ENCODE results near the gene WIPI1. TPM values are rescaled to one million over a fixed set of nuclear protein-coding genes. Genes with fewer than 3 reads are reported as not detected.

Gene WIPI1
- total RNA-seq, 2 donors from 2014 or later: 77.1 to 79.1 TPM

DNA sequence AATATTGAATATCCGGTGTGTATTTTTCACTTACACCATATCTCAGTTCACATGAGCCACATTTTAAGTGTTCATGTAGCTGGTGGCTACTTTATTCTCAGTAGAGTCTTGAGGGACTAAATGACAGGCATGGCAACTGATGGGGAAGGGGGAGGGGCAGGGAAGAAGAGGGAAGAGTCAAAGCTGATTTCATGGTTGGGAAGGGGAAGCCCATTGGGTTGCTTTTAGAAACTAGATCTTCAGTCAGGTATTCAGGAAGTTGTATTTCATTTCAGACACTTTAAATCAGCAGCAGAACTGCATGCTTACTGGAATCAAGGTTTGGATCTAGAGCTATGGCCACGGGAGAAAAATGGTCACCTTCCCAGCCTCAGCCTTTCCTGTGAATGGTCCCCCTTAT, 2.9 kb upstream of the WIPI1 start:
- peaks cover 7% of the 10 kb centered on the region for H3K4me1 ChIP-seq
- H3K9ac ChIP-seq (ENCODE audit: low read depth in 2 of 2, low read length in 2 of 2): no peak overlapping the region
- TF ChIP-seq, protein P1, sequence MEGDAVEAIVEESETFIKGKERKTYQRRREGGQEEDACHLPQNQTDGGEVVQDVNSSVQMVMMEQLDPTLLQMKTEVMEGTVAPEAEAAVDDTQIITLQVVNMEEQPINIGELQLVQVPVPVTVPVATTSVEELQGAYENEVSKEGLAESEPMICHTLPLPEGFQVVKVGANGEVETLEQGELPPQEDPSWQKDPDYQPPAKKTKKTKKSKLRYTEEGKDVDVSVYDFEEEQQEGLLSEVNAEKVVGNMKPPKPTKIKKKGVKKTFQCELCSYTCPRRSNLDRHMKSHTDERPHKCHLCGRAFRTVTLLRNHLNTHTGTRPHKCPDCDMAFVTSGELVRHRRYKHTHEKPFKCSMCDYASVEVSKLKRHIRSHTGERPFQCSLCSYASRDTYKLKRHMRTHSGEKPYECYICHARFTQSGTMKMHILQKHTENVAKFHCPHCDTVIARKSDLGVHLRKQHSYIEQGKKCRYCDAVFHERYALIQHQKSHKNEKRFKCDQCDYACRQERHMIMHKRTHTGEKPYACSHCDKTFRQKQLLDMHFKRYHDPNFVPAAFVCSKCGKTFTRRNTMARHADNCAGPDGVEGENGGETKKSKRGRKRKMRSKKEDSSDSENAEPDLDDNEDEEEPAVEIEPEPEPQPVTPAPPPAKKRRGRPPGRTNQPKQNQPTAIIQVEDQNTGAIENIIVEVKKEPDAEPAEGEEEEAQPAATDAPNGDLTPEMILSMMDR (IDR thresholded peaks at IDR 0.05): no peak
- H3K27me3 ChIP-seq: no peaks in the 10 kb centered on the region
- H3K4me3 ChIP-seq: no peak overlapping the region
- intact Hi-C loops (cut with DNase I): loop anchor here (5.0 to 10.0 kb wide), 3 partner anchors 198 to 295 kb away; no protein-coding TSS in a partner anchor
- no peak for DNase-seq
- no peaks in the 10 kb centered on the region for H3K36me3 ChIP-seq
- H3K9me3 ChIP-seq: no peaks in the 10 kb centered on the region
- H3K27ac ChIP-seq: no peak overlapping the region

DNA sequence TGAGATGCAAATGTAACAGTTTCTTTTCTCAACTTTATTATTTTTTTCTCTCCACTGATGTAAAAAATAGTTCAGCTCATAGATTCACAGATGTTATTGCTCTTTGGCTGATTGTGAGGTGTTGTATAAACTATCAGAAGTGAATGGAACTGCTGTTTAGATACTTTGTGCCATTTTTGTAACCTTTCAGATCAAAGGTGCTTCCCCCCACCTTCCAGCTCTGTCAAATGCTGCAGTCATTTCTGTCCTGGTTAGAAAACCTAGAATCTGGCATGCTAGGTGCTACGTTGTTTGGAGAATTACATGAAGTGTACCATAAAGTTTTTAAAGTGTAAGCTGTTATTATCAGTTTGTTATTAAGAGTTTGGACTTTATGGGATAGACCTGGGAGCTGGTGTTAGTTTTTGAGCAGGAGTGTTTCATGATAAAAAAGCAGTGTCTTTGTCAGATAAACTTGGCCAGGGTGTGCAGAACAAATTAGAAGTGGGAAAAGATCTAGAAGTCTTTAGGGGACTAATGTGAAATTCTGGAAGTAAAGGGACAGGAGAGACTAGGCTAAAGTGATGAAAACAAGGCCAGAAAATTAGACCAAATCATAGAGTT, 1.8 kb upstream of the WIPI1 start:
- H3K27me3 ChIP-seq: no peaks in the 10 kb centered on the region
- H3K9me3 ChIP-seq: no peaks in the 10 kb centered on the region
- no peaks in the 10 kb centered on the region for H3K36me3 ChIP-seq
- H3K9ac ChIP-seq (ENCODE audit: low read depth in 2 of 2, low read length in 2 of 2): no peak overlapping the region
- intact Hi-C loops (cut with DNase I): no loop called here
- DNase-seq: no peak
- no peak overlapping the region for H3K4me3 ChIP-seq
- H3K4me1 ChIP-seq: peaks cover 7% of the 10 kb centered on the region
- H3K27ac ChIP-seq: no peak overlapping the region
- TF ChIP-seq, protein P1 (IDR thresholded peaks at IDR 0.05): no peak

DNA sequence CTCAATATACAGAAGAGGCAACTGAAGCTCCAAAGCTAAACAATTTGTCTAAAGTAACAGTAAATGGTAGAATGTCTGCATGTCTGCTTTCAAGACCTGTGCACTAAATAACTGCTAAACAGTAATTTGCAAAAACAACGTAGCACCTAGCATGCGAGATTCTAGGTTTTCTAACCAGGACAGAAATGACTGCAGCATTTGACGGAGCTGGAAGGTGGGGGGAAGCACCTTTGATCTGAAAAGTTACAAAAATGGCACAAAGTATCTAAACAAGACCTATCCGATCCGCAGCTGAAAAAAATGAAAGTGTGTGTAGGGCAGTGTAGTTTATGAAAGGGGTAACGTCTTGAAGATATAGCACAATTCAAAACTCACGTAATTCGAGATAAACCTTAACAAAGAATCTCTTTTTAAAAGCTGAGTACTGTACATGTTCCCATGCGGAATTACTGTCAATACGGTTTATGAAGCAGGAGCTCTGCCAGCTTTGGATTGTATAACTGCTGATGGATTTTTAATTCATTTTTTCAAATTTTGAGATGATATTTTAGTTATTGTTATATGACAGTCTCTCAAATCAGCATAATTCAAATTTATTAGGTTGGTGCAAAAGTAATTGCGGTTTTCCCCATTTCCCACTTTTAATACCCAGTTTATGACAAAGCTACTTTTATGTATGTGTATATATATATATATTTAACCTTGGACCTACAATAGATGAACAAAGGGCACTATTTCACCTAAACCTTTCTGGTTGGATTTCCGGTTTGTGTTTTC, 1.2 kb upstream of the WIPI1 start:
- peaks cover 7% of the 10 kb centered on the region for H3K4me1 ChIP-seq
- H3K27ac ChIP-seq: peak overlapping the region; percentile 3
- H3K27me3 ChIP-seq: no peaks in the 10 kb centered on the region
- intact Hi-C loops (cut with DNase I): no loop called here
- TF ChIP-seq, protein P1 (IDR thresholded peaks at IDR 0.05): no peak
- H3K9me3 ChIP-seq: no peaks in the 10 kb centered on the region
- no peak for DNase-seq
- H3K36me3 ChIP-seq: no peaks in the 10 kb centered on the region
- peak overlapping the region; percentile 54 to 88 for H3K9ac ChIP-seq (ENCODE audit: low read depth in 2 of 2, low read length in 2 of 2)
- peak overlapping the region; percentile 28 for H3K4me3 ChIP-seq

DNA sequence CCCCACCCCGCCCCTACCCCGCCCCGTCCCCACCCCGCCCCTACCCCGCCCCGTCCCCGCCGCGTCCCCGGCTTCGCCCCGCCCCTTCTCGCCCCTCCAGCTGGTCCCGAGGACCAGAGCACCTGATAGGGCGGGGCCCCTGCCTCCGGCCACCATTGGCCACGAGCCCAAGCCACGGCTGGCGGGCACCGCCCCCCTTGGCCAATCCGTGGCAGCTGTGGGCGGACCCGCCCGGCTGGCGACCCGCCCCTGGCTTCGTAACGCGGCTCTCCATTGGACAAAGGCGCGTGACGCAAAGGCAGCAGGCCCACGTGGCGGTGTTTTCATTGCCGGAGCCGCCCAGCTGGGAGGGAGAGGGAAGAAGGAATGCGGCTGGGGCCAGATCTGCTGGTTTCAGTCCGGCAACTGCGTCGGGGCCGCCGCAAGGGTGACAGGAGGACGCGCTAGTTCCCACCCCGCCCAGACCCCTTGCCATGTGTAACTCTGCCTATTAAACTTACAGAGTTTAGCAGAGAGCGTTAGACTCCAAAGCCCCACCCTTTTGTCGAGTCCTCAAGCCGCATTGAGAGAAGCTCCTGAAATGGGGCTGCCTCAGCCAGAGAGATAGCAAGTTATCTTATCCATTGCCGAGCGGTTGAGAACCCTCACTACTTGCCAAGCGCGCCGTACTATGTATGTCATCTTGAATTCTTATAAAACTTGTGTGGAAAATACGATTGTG, 403 bp upstream of the WIPI1 start:
- peak overlapping the region; percentile 76 for H3K4me3 ChIP-seq
- intact Hi-C loops (cut with DNase I): no loop called here

More for the DNA sequence above, 403 bp upstream of the WIPI1 start:
- TF ChIP-seq, protein P1 (IDR thresholded peaks at IDR 0.05): no peak
- Histone ChIP-seq H3K27ac (peak overlapping the region; percentile 3), H3K27me3 (no peaks in the 10 kb centered on the region), H3K9ac (ENCODE audit: low read depth in 2 of 2, low read length in 2 of 2) (peak overlapping the region; percentile 54 to 88), H3K36me3 (no peaks in the 10 kb centered on the region), H3K9me3 (no peaks in the 10 kb centered on the region), H3K4me1 (peaks cover 7% of the 10 kb centered on the region)
- DNase-seq: peak; percentile 99

All from colonic mucosa (tissue), 4 donors.